Activated CD8-positive, alpha-beta T cell treated with anti-CD3 and anti-CD28 coated beads for 36 hours (primary cell): Measurements from ENCODE around the gene GHSR. TPM values are rescaled to one million over a fixed set of nuclear protein-coding genes. Genes with fewer than 3 reads are reported as not detected.

ENCODE experiments used
- ATAC-seq: fragments of 200-7000 bp; cut with Tn5 transposase; one replicate; pipeline ENCODE4 v1.10.0; 2021; ENCODE audit warnings: mild to moderate bottlenecking, moderate library complexity
- CTCF ChIA-PET: fragments of 350-600 bp; sonication (Branson Sonifier 250); formaldehyde crosslinking; loops from one replicate; lab custom pipeline; 2021; ENCODE audit warnings: antibody characterized with exemption; lab: Charles Lee
- POLR2A ChIA-PET: fragments of 350-600 bp; sonication (Branson Sonifier 250); formaldehyde crosslinking; loops from one replicate; lab custom pipeline; 2021; ENCODE audit warnings: antibody characterized with exemption; lab: Charles Lee
- DNase-seq: peaks from one replicate; pipeline ENCODE4 v3.0.0-alpha.2; 2020
- H3K27ac Mint-ChIP-seq: one replicate; pipeline ENCODE4 v1.8.0; 2021; ENCODE audit warnings: mild to moderate bottlenecking, mixed read lengths
- H3K27me3 Mint-ChIP-seq: one replicate; pipeline ENCODE4 v1.8.0; 2021; ENCODE audit warnings: mixed read lengths
- H3K36me3 Mint-ChIP-seq: one replicate; pipeline ENCODE4 v1.8.0; 2021; ENCODE audit warnings: low read depth, mixed read lengths
- H3K4me1 Mint-ChIP-seq: one replicate; pipeline ENCODE4 v1.8.0; 2021; ENCODE audit warnings: low read depth, mixed read lengths
- H3K4me3 Mint-ChIP-seq: one replicate; pipeline ENCODE4 v1.8.0; 2021; ENCODE audit warnings: mild to moderate bottlenecking, moderate library complexity, mixed read lengths
- H3K9me3 Mint-ChIP-seq: one replicate; pipeline ENCODE4 v1.8.0; 2021; ENCODE audit warnings: mixed read lengths
- CTCF ChIP-seq: fragments of 200-600 bp; IDR thresholded peaks from one replicate; pipeline ENCODE4 v1.8.0; 2022; ENCODE audit warnings: antibody characterized with exemption, mild to moderate bottlenecking
- intact Hi-C: fragments of 100-400 bp; cut with micrococcal nuclease; formaldehyde crosslinking; loops from one replicate; pipeline ENCODE4 v1.10.0; 2022
- total RNA-seq, 2 experiments: library from RNA; stranded (reverse); gene quantifications; one replicate each; pipeline ENCODE4 v1.2.3, GENCODE V29; 2021

The GHSR gene
- total RNA-seq, 2 experiments from 2014 or later: not detected

- POLR2A ChIA-PET: no interaction called here
- Mint-ChIP-seq H3K36me3 (peaks cover 19% of the 10 kb centered on the region), H3K27ac (no peak overlapping the region), H3K4me3 (no peak overlapping the region), H3K9me3 (peaks cover 6% of the 10 kb centered on the region), H3K27me3 (no peaks in the 10 kb centered on the region), H3K4me1 (no peaks in the 10 kb centered on the region)
- no peak for DNase-seq
- TF ChIP-seq CTCF: no peak
- CTCF ChIA-PET: interaction anchor here (1.0 to 1.1 kb wide), 2 partner anchors 56 to 120 kb away, joined by 3 to 4 read pairs; no protein-coding TSS in a partner anchor
- ATAC-seq: no peak
- intact Hi-C loops: no loop called here
Observed at GRCh38 chr3:172397716-172398405, 50.4 kb downstream of the GHSR start.

GRCh38 chr3:172396400-172396799 lies 51.9 kb downstream of the GHSR start:
- TF ChIP-seq CTCF: no peak
- intact Hi-C loops: no loop called here
- H3K27ac Mint-ChIP-seq: no peak overlapping the region
- CTCF ChIA-PET: no interaction called here
- no peaks in the 10 kb centered on the region for H3K9me3 Mint-ChIP-seq
- H3K4me1 Mint-ChIP-seq: peaks cover 2% of the 10 kb centered on the region
- DNase-seq (no peak), ATAC-seq (no peak)
- POLR2A ChIA-PET: no interaction called here
- H3K27me3 Mint-ChIP-seq: no peaks in the 10 kb centered on the region
- H3K36me3 Mint-ChIP-seq: peaks cover 16% of the 10 kb centered on the region
- H3K4me3 Mint-ChIP-seq: no peak overlapping the region

DNA sequence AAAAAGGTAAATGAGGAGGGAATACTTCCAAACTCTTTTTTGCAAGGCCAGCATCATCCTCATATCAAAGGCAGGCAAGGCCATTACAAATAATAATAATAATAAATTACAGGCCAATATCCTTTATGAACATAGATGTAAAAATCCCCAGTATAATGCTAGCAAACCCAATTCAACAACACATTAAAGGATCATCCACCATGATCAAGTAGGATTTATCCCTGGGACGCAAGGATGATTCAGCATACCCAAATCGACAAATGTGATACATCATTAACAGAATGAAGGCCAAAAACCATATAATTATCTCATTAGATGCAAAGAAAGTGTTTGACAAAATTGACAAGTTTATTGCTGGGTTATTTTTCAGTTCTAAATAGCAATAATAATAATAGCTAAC lies 53.6 kb downstream of the GHSR start:
- Mint-ChIP-seq H3K27me3 (no peaks in the 10 kb centered on the region), H3K4me3 (no peak overlapping the region), H3K4me1 (peaks cover 3% of the 10 kb centered on the region), H3K27ac (no peak overlapping the region), H3K36me3 (peaks cover 7% of the 10 kb centered on the region), H3K9me3 (no peaks in the 10 kb centered on the region)
- intact Hi-C loops: no loop called here
- POLR2A ChIA-PET: no interaction called here
- no peak for ATAC-seq
- TF ChIP-seq CTCF: no peak
- DNase-seq: no peak
- CTCF ChIA-PET: no interaction called here

Other genes starting within 250 kb of the GHSR start
- gene TNFSF10, start 75.0 kb upstream of the GHSR start, total RNA-seq: 10 to 100 TPM; 21.5 to 23.6 TPM